Pancreas (tissue), 10 donors: ENCODE measurements around the gene FADS3. TPM values are rescaled to one million over a fixed set of nuclear protein-coding genes. Genes with fewer than 3 reads are reported as not detected.

Source experiments
- ATAC-seq, 4 donors: fragments of 200-7000 bp; cut with Tn5 transposase; one replicate each; pipeline versions ENCODE4 v1.8.0 to v1.9.1; 2020; ENCODE audit warnings: mild to moderate bottlenecking in 4 of 4, moderate library complexity in 4 of 4
- DNase-seq, 6 donors: peaks; one replicate each; pipeline ENCODE4 v3.0.0-alpha.2; 2020
- FAIRE-seq: peaks from 2 replicates; lab custom pipeline; 2012; peaks lifted over from hg19 to GRCh38; lab: Jason Lieb, UNC
- H3K27ac ChIP-seq, 4 donors: fragments of 200-600 bp; sonication (generic); 1 replicate in 3 of 4; 2 replicates in 1 of 4; pipeline versions ENCODE4 v1.5.0 to v1.8.0; 2020
- H3K27me3 ChIP-seq, 4 donors: fragments of 200-600 bp; one replicate each; pipeline ENCODE4 v1.8.0; 2021
- H3K36me3 ChIP-seq, 3 donors: fragments of 200-600 bp; sonication (generic) in 1 of 3; one replicate each; pipeline versions ENCODE4 v1.5.0 to v1.8.0; 2020 to 2021
- H3K4me1 ChIP-seq, 3 donors: fragments of 200-600 bp; one replicate each; pipeline ENCODE4 v1.8.0; 2021
- H3K4me3 ChIP-seq, 4 donors: fragments of 200-600 bp; sonication (generic) in 2 of 4; one replicate each; pipeline versions ENCODE4 v1.5.0 to v1.8.0; 2020 to 2021
- H3K9me3 ChIP-seq, 4 donors: fragments of 200-600 bp; one replicate each; pipeline ENCODE4 v1.8.0; 2021
- WGBS, 2 donors: extraction: QIAGEN DNeasy Blood & Tissue Kit; methylation state at CpG; one replicate each; pipeline ENCODE4 v1.1.7; 2013; 5-methylcytosine and 5-hydroxymethylcytosine counted together
- intact Hi-C, 3 donors: fragments of 100-400 bp; cut with DNase I; formaldehyde crosslinking; loops; one replicate each; pipeline versions ENCODE4 v1.11.1 to v1.14.2; 2022
- microRNA-seq, 2 donors: library from miRNA; unstranded; fragments of <30 nt; microRNA quantifications; one replicate each; pipeline versions ENCODE4 to v1.1.0, GENCODE V29; 2019 to 2020
- polyA plus RNA-seq, 2 donors: library from polyadenylated mRNA; stranded (reverse); fragments of 200-250 nt; gene quantifications; one replicate each; pipeline ENCODE4 v1.2.3, GENCODE V29; 2013
- total RNA-seq, 6 donors: library from RNA; stranded (reverse); fragmentation: NEBNext Ultra II Directional in 4 of 6; extraction: Animal tissue kit (Norgen Biotek cat#: 25700) in 4 of 6; gene quantifications; one replicate each; pipeline versions ENCODE4 v1.2.1 to v1.2.4, GENCODE V29; 2021 to 2023
- TF ChIP-seq, protein P1 (sequence below), 4 donors: fragments of 200-600 bp; sonication (generic) in 3 of 4; IDR thresholded peaks; one replicate each; pipeline versions ENCODE4 v1.5.0 to v1.8.0; 2021; ENCODE audit warnings: antibody characterized with exemption in 4 of 4
- donor health status: healthy with polysubstance abuse.
- donor health status: DM: no; HTN: no; CAD: no; lungs with moderate emphysema.
- donor health status: DM: no; HTN: no; CAD: no.
- donor health status: control.
- donor health status: control.
- donor health status: Bipolar disorder and iron deficiency.
- donor health status: DM: yes; HTN: yes; CAD: no.
- donor health status: DM: no; HTN: no; CAD: no.
- donor health status: DM: no; HTN: no; CAD: no.
- donor health status: DM: yes; HTN: yes; CAD: no.

The FADS3 gene
- total and polyA plus RNA-seq, 8 donors, result 11.2 to 42.7 (median 19.9) TPM

DNA sequence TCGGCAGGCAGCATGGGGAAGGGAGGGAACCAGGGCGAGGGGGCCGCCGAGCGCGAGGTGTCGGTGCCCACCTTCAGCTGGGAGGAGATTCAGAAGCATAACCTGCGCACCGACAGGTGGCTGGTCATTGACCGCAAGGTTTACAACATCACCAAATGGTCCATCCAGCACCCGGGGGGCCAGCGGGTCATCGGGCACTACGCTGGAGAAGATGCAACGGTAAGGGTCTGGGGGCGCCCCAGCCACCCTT, 63.0 kb downstream of the FADS3 start:
- FAIRE-seq (no peak), DNase-seq (peak in 1 of 6 donors; percentile 75), ATAC-seq (no peak)
- intact Hi-C loops, result no loop called here
- H3K4me1 ChIP-seq, result peaks cover 0 to 5% (median 2%) of the 10 kb centered on the region in 3 donors
- H3K27me3 ChIP-seq, result no peaks in the 10 kb centered on the region
- no peaks in the 10 kb centered on the region for H3K9me3 ChIP-seq
- TF ChIP-seq, protein P1, sequence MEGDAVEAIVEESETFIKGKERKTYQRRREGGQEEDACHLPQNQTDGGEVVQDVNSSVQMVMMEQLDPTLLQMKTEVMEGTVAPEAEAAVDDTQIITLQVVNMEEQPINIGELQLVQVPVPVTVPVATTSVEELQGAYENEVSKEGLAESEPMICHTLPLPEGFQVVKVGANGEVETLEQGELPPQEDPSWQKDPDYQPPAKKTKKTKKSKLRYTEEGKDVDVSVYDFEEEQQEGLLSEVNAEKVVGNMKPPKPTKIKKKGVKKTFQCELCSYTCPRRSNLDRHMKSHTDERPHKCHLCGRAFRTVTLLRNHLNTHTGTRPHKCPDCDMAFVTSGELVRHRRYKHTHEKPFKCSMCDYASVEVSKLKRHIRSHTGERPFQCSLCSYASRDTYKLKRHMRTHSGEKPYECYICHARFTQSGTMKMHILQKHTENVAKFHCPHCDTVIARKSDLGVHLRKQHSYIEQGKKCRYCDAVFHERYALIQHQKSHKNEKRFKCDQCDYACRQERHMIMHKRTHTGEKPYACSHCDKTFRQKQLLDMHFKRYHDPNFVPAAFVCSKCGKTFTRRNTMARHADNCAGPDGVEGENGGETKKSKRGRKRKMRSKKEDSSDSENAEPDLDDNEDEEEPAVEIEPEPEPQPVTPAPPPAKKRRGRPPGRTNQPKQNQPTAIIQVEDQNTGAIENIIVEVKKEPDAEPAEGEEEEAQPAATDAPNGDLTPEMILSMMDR (IDR thresholded peaks at IDR 0.05), result no peak
- no peaks in the 10 kb centered on the region for H3K36me3 ChIP-seq
- WGBS, 2 donors, result 1% methylated on average over 15 to 16 of the region's 16 CpGs
- peak overlapping the region; percentile 4 to 58 (median 41) for H3K4me3 ChIP-seq
- peak overlapping the region in 2 of 4 donors; percentile 63 to 67 for H3K27ac ChIP-seq

DNA sequence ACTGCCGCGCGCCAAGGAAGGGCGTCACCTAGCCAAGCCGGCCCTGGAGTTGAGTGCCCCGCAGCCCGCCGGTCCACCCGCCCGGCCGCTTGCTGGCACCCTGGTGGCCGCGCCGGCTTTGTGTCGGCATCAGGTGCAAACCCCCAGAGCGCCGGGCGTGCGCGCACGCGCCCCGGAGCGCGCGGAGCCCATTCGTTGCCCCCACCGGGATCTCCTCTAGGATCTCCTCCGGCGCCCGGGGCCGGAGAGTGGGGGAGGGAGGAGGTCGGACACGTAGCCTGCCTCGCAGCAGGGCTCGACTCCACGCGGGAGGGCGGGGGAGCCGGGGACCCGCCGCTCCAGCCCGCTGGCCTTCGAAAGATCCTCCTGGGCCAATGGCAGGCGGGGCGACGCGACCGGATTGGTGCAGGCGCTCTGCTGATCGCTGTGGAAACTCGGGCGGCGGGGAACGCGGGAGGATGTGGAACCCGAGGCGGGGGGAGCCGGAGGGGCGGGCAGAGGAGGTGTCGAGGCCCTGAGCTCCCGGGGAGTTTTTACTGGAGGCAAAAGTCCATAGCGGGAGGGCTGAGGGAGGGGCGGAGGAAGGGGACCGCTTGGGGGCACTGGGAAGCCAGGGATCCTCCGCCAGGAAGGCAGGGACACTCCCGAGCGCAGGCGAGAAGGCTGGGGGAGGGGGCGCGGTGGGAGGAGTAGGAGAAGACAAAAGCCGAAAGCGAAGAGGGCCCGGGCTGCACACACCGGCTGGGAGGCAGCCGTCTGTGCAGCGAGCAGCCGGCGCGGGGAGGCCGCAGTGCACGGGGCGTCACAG, 63.6 kb downstream of the FADS3 start, which contains the start of gene FADS2:
Gene FADS2 (plus strand): TSS at position 730 of the 808 bp plus-strand sequence. CDS start 91 bp downstream, outside the sequence.
- DNase-seq (peak; percentile 63 to 85 (median 72)), ATAC-seq (peak; percentile 73 to 88 (median 84)), FAIRE-seq (no peak)
- no peaks in the 10 kb centered on the region for H3K9me3 ChIP-seq
- TF ChIP-seq, protein P1 (IDR thresholded peaks at IDR 0.05), result no peak
- intact Hi-C loops, result no loop called here
- WGBS, 2 donors, result 2 to 3% methylated on average over 78 to 83 of the region's 83 CpGs
- peak within 1 kb of the TSS in 3 of 4 donors; percentile 38 to 67 (median 63) for H3K27ac ChIP-seq
- H3K4me1 ChIP-seq, result peaks cover 0 to 5% (median 2%) of the 10 kb centered on the region in 3 donors
- no peaks in the 10 kb centered on the region for H3K36me3 ChIP-seq
- peak within 1 kb of the TSS; percentile 4 to 58 (median 41) for H3K4me3 ChIP-seq
- no peaks in the 10 kb centered on the region for H3K27me3 ChIP-seq

DNA sequence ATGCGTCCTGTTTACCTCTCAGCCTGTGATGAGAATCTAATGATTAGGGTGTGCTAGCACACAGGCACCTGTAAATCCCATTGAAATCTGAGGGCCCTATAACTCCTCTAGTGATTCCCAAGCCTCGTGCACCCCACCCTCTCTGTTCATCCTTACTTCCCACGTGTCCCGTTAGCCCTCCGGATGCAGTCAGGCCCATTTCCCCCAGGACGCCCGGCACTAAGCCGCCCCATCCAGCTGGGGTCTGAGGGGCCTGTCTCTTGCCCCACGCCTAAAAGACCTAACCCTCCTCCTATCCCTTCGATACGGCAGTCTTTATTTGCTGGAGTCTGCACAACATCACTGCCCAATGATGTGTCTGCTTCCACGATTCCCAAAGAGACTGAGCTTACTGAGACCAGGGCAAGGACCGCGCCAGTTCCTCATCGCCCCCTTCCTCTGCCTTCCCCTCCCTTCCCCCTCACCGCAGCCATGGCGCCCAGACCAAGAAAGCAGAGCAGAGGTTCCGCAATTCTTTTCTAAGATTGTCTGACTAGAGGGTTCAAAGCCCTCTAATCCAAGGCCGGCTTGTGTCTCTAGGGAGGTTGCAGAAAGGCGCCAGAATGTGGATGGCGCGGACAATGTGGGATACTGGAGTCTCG, 64.3 kb downstream of the FADS3 start:
- H3K9me3 ChIP-seq, result no peaks in the 10 kb centered on the region
- 52 to 63% methylated on average over 23 of the region's 23 CpGs for WGBS, 2 donors
- FAIRE-seq (no peak), ATAC-seq (peak in 2 of 4 donors; percentile 2 to 11), DNase-seq (peak in 1 of 6 donors; percentile 21)
- peak overlapping the region in 3 of 4 donors; percentile 38 to 67 (median 63) for H3K27ac ChIP-seq
- peak overlapping the region in 3 of 4 donors; percentile 40 to 58 (median 42) for H3K4me3 ChIP-seq
- peaks cover 0 to 5% (median 2%) of the 10 kb centered on the region in 3 donors for H3K4me1 ChIP-seq
- intact Hi-C loops, result no loop called here
- TF ChIP-seq, protein P1 (IDR thresholded peaks at IDR 0.05), result no peak
- H3K36me3 ChIP-seq, result no peaks in the 10 kb centered on the region
- H3K27me3 ChIP-seq, result no peaks in the 10 kb centered on the region

Small RNAs within 50 kb of the gene (microRNA-seq; reads per million reads assigned to microRNA genes)
- 0 to 0.88 reads per million in 2 donors for gene MIR6746

Other genes with a start within 250 kb of the FADS3 start
- 1 to 10 TPM; 3.7 to 6.2 (median 4.8) TPM for gene DAGLA, start 211.2 kb downstream of the FADS3 start, total RNA-seq
- gene DAGLA, start 211.2 kb downstream of the FADS3 start, polyA plus RNA-seq, result 1 to 10 TPM; 5.4 to 6.9 TPM
- gene MYRF, start 138.9 kb downstream of the FADS3 start, total RNA-seq, result 10 to 100 TPM; 19.1 to 43.9 (median 27.2) TPM
- 10 to 100 TPM; 56.3 to 69.3 TPM for gene MYRF, start 138.9 kb downstream of the FADS3 start, polyA plus RNA-seq
- 100 to 1,000 TPM in 2 of 6 donors, 10 to 100 TPM in 4; 69.8 to 108 (median 94.4) TPM for gene TMEM258, start 98.9 kb downstream of the FADS3 start, total RNA-seq
- gene TMEM258, start 98.9 kb downstream of the FADS3 start, polyA plus RNA-seq, result 100 to 1,000 TPM in 1 of 2 donors, 10 to 100 TPM in 1; 87.4 to 171 TPM
- 1 to 10 TPM; 2.3 to 7.3 (median 5.2) TPM for gene FEN1, start 98.6 kb downstream of the FADS3 start, total RNA-seq
- gene FEN1, start 98.6 kb downstream of the FADS3 start, polyA plus RNA-seq, result 1 to 10 TPM; 2.5 to 4.8 TPM
- 10 to 100 TPM in 1 of 6 donors, 1 to 10 TPM in 5; 2.3 to 15.1 (median 5.7) TPM for gene FADS1, start 74.5 kb downstream of the FADS3 start, total RNA-seq
- 1 to 10 TPM; 4.2 to 5.5 TPM for gene FADS1, start 74.5 kb downstream of the FADS3 start, polyA plus RNA-seq
- gene FADS2, start 63.2 kb downstream of the FADS3 start, total RNA-seq, result 10 to 100 TPM in 2 of 6 donors, 1 to 10 TPM in 4; 1.7 to 20.5 (median 5.5) TPM
- gene FADS2, start 63.2 kb downstream of the FADS3 start, polyA plus RNA-seq, result 10 to 100 TPM in 1 of 2 donors, 1 to 10 TPM in 1; 8.4 to 21.3 TPM
- gene RAB3IL1, start 26.0 kb upstream of the FADS3 start, total RNA-seq, result 1 to 10 TPM; 1.9 to 5.6 (median 2.6) TPM
- 1 to 10 TPM; 3.4 to 4.2 TPM for gene RAB3IL1, start 26.0 kb upstream of the FADS3 start, polyA plus RNA-seq
- gene BEST1, start 58.8 kb upstream of the FADS3 start, total RNA-seq, result 1 to 10 TPM in 3 of 6 donors, under 1 TPM in 3; 0.43 to 2.4 (median 0.98) TPM
- 1 to 10 TPM; 1.2 to 1.7 TPM for gene BEST1, start 58.8 kb upstream of the FADS3 start, polyA plus RNA-seq
- 1,000 to 10,000 TPM; 1,217 to 1,772 (median 1,396) TPM for gene FTH1, start 76.1 kb upstream of the FADS3 start, total RNA-seq
- gene FTH1, start 76.1 kb upstream of the FADS3 start, polyA plus RNA-seq, result 1,000 to 10,000 TPM; 1,114 to 1,632 TPM
- 10 to 100 TPM in 2 of 6 donors, 1 to 10 TPM in 4; 6.2 to 15.0 (median 8.0) TPM for gene INCENP, start 232.5 kb upstream of the FADS3 start, total RNA-seq
- 1 to 10 TPM; 3.7 to 4.8 TPM for gene INCENP, start 232.5 kb upstream of the FADS3 start, polyA plus RNA-seq